Smooth muscle cell (in vitro differentiated cells): ENCODE data around the gene CFDP1. TPM values are rescaled to one million over a fixed set of nuclear protein-coding genes. Genes with fewer than 3 reads are reported as not detected.

Experiments
- DNase-seq: peaks from one replicate; lab custom pipeline; 2025; ENCODE audit not compliant: unreplicated experiment; lab: John Stamatoyannopoulos, UW
- H2AFZ ChIP-seq: fragments of 200-600 bp; sonication (generic); 2 replicates; pipeline ENCODE4 v1.6.0; 2016; ENCODE audit warnings: antibody characterized with exemption, low read depth, mild to moderate bottlenecking
- H3F3A ChIP-seq: fragments of 200-600 bp; sonication (generic); 2 replicates; pipeline ENCODE4 v1.6.0; 2017; ENCODE audit warnings: antibody characterized with exemption, low read depth
- H3K27ac ChIP-seq: fragments of 200-600 bp; sonication (generic); 2 replicates; pipeline ENCODE4 v1.5.1; 2016; ENCODE audit warnings: low read depth, mild to moderate bottlenecking
- H3K27me3 ChIP-seq: fragments of 200-600 bp; sonication (generic); 2 replicates; pipeline ENCODE4 v1.6.1; 2016; ENCODE audit warnings: low read depth, mild to moderate bottlenecking
- H3K36me3 ChIP-seq: fragments of 200-600 bp; sonication (generic); 2 replicates; pipeline ENCODE4 v1.5.1; 2016; ENCODE audit warnings: low read depth
- H3K4me1 ChIP-seq: fragments of 200-600 bp; sonication (generic); 2 replicates; pipeline ENCODE4 v1.5.1; 2016; ENCODE audit warnings: low read depth
- H3K4me2 ChIP-seq: fragments of 200-600 bp; sonication (generic); 2 replicates; pipeline ENCODE4 v1.6.0; 2016; ENCODE audit warnings: mild to moderate bottlenecking
- H3K4me3 ChIP-seq: fragments of 200-600 bp; sonication (generic); 2 replicates; pipeline ENCODE4 v1.5.1; 2016; ENCODE audit warnings: mild to moderate bottlenecking
- H3K79me2 ChIP-seq: fragments of 200-600 bp; sonication (generic); 2 replicates; pipeline ENCODE4 v1.6.0; 2016; ENCODE audit warnings: low read depth, mild to moderate bottlenecking
- H3K9ac ChIP-seq: fragments of 200-600 bp; sonication (generic); 2 replicates; pipeline ENCODE4 v1.6.0; 2016; ENCODE audit warnings: low read depth
- H3K9me3 ChIP-seq: fragments of 200-600 bp; sonication (generic); replicated peaks from 2 replicates; pipeline ENCODE4 v1.5.1; 2016; ENCODE audit warnings: low read depth
- H4K20me1 ChIP-seq: fragments of 200-600 bp; sonication (generic); 2 replicates; pipeline ENCODE4 v1.6.0; 2016; ENCODE audit warnings: low read depth
- WGBS: methylation state at CpG from one replicate; pipeline ENCODE4 v1.1.7; 2016; ENCODE audit warnings: low lambda C conversion rate; 5-methylcytosine and 5-hydroxymethylcytosine counted together
- polyA plus RNA-seq: library from polyadenylated mRNA; unstranded; fragments of >200 nt; fragmentation: Nextera tagmentation; extraction: Ambion mirVana; gene quantifications from 2 replicates; pipeline ENCODE4 v1.2.1, GENCODE V29; 2016
- total RNA-seq: library from RNA; depleted of rRNA; stranded (reverse); fragments of >200 nt; gene quantifications from 2 replicates; pipeline ENCODE4 v1.2.3, GENCODE V29; 2014
- TF ChIP-seq, protein P1 (sequence below): fragments of 200-600 bp; sonication (generic); IDR thresholded peaks from 2 replicates; pipeline ENCODE4 v1.5.1; 2017; ENCODE audit warnings: borderline replicate concordance, mild to moderate bottlenecking, antibody characterized with exemption; ENCODE audit not compliant: insufficient read depth, poor library complexity, severe bottlenecking

Gene CFDP1
- total and polyA plus RNA-seq, 2 experiments from 2014 or later: 59.0 to 91.0 TPM

DNA sequence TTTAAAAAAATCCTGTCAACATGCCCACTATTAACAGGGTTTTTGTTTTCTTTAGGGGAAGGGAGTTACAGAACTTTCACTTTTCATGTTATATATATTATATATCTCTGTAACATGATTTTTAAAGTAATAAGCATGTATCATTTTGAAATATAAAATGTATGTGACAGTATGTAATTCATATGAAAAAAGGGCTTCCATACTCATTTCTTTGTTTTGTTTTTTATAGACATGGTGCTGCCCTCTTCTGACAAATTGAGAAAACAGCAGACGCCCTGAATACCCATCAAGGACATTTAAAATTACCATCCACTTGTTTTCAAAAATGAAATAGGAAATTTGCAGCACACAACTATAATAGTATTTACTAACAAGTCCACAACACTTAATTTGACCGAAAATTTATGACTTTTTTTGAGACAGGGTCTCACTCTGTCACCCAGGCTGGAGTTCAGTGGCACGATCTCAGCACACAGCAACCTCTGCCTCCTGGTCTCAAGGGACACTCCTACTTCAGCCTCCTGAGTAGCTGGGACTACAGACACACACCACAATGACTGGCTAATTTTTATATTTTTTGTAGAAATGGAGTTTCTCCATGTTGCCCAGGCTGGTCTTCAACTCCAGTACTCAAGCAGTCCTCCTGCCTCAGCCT is 30.4 kb downstream of the CFDP1 start:
- H3K27ac ChIP-seq: peak overlapping the region; percentile 93
- H3K9me3 ChIP-seq: no peaks in the 10 kb centered on the region
- H3K4me1 ChIP-seq: peaks cover 3% of the 10 kb centered on the region
- no peaks in the 10 kb centered on the region for H3F3A ChIP-seq
- H3K27me3 ChIP-seq: no peaks in the 10 kb centered on the region
- H3K4me2 ChIP-seq: peak overlapping the region; percentile 39
- no peak for DNase-seq
- 40% methylated on average over 3 of the region's 3 CpGs for WGBS
- no peak overlapping the region for H2AFZ ChIP-seq
- H3K36me3 ChIP-seq: no peaks in the 10 kb centered on the region
- H4K20me1 ChIP-seq: peaks cover 12% of the 10 kb centered on the region
- TF ChIP-seq, protein P1, sequence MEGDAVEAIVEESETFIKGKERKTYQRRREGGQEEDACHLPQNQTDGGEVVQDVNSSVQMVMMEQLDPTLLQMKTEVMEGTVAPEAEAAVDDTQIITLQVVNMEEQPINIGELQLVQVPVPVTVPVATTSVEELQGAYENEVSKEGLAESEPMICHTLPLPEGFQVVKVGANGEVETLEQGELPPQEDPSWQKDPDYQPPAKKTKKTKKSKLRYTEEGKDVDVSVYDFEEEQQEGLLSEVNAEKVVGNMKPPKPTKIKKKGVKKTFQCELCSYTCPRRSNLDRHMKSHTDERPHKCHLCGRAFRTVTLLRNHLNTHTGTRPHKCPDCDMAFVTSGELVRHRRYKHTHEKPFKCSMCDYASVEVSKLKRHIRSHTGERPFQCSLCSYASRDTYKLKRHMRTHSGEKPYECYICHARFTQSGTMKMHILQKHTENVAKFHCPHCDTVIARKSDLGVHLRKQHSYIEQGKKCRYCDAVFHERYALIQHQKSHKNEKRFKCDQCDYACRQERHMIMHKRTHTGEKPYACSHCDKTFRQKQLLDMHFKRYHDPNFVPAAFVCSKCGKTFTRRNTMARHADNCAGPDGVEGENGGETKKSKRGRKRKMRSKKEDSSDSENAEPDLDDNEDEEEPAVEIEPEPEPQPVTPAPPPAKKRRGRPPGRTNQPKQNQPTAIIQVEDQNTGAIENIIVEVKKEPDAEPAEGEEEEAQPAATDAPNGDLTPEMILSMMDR: peak; percentile 69
- peak overlapping the region; percentile 82 for H3K9ac ChIP-seq
- no peak overlapping the region for H3K4me3 ChIP-seq
- peaks cover 12% of the 10 kb centered on the region for H3K79me2 ChIP-seq

DNA sequence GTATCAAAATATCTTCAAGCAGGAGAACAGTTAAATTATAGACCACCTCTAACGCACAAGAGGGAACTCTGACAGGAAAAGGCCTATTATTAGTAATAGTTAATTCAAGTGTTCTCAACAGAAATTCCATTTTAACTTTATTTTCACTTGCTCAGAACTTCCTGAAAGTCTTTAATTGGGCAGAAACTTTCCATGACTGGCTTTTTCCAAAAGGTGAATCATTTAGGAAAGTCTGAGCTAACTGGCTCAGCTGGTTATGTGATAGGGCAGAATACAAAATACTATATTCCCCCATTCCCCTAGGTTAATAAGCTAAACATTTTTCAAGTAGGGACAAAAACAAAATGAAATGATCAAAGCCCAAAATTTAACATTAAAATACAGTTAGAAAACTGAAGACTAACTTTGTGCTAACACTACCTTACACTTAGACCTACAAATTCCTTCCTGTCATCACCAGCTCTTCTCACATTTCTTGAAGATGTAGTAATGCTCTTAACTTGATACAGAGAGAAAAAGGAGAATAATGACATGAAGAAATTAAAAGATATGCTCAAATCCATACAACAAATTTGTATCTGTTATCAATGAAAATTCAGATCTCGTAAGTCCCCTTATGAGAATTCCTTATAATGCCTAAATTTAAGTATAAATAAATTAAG is 31.0 kb downstream of the CFDP1 start:
- TF ChIP-seq, protein P1: no peak
- Histone ChIP-seq H3K9me3 (no peaks in the 10 kb centered on the region), H3K27me3 (no peaks in the 10 kb centered on the region), H3F3A (no peaks in the 10 kb centered on the region), H2AFZ (no peak overlapping the region), H3K9ac (peak overlapping the region; percentile 82), H3K4me2 (peak overlapping the region; percentile 39), H4K20me1 (peaks cover 12% of the 10 kb centered on the region), H3K4me3 (no peak overlapping the region), H3K27ac (peak overlapping the region; percentile 93), H3K4me1 (peaks cover 3% of the 10 kb centered on the region), H3K79me2 (peaks cover 12% of the 10 kb centered on the region), H3K36me3 (no peaks in the 10 kb centered on the region)
- DNase-seq: no peak
- 58% methylated on average over 2 of the region's 2 CpGs for WGBS

DNA sequence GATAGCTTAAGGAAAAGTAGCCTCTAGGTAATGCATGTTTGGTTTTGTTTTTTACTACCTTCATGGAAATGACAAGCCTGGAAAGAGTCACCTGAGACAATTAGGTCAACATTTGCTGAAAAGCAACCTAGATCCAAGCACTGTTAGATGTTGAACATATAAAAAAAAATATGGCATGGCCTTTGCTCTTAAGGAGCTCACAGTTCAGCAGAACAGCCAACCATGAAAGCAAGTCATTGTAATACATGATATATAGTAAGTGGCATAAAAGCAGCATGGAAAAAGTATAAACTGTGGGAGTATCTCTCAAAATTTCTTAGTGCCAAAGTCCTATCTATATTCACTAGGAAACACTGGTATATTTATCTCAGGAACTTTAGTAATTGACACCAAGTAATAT is 31.6 kb downstream of the CFDP1 start:
- Histone ChIP-seq H3K9ac (peak overlapping the region; percentile 82), H3F3A (no peaks in the 10 kb centered on the region), H3K9me3 (no peaks in the 10 kb centered on the region), H3K4me1 (peaks cover 3% of the 10 kb centered on the region), H3K36me3 (no peaks in the 10 kb centered on the region), H3K4me3 (no peak overlapping the region), H4K20me1 (peaks cover 12% of the 10 kb centered on the region), H3K79me2 (peaks cover 12% of the 10 kb centered on the region), H3K27ac (peak overlapping the region; percentile 93), H3K27me3 (no peaks in the 10 kb centered on the region), H3K4me2 (peak overlapping the region; percentile 17), H2AFZ (no peak overlapping the region)
- no peak for DNase-seq
- TF ChIP-seq, protein P1: no peak
